Measurements from ENCODE around the gene GMDS.

GRCh38 chr6:1890071-1890470, 355.3 kb downstream of the GMDS start:
- TF ChIP-seq CREB1 (CRISPR knock-in tag; IDR thresholded peaks at IDR 0.05; ENCODE audit: low read depth), result no peak
- TF ChIP-seq CTCF (conservative IDR thresholded peaks at IDR 0.05; ENCODE audit: low read depth in 2 of 2), result no peak
- no peak for TF ChIP-seq EZH2 (IDR thresholded peaks at IDR 0.05; ENCODE audit: low read depth, unreplicated experiment)
- no peak for TF ChIP-seq REST (IDR thresholded peaks at IDR 0.05; ENCODE audit: unreplicated experiment)
- TF ChIP-seq JUNB (IDR thresholded peaks at IDR 0.05; ENCODE audit: unreplicated experiment), result no peak
- TF ChIP-seq POLR2AphosphoS5 (IDR thresholded peaks at IDR 0.05; ENCODE audit: low read depth), result no peak
- TF ChIP-seq EZH2phosphoT487 (IDR thresholded peaks at IDR 0.05; ENCODE audit: unreplicated experiment), result no peak
- no peak for TF ChIP-seq ZNF114 (CRISPR knock-in tag; IDR thresholded peaks at IDR 0.05)
- TF ChIP-seq STAT1 (IDR thresholded peaks at IDR 0.05; ENCODE audit: unreplicated experiment), result no peak
- TF ChIP-seq ZNF462 (CRISPR knock-in tag; IDR thresholded peaks at IDR 0.05), result no peak
